ACC112 (cell line): Measurements from ENCODE around the gene MAP4.
"Not testable (repeated sequence)": the region's sequence is repeated elsewhere in the genome, so short reads cannot be mapped to it uniquely, and the experiment has no call there.

Experiments
- H2AFZ ChIP-seq: fragments of 200-600 bp; sonication (generic); one replicate; pipeline ENCODE4 v1.6.0; 2017; ENCODE audit warnings: antibody characterized with exemption, low read length; ENCODE audit not compliant: unreplicated experiment
- H3K27ac ChIP-seq: fragments of 200-600 bp; sonication (generic); 2 replicates; pipeline ENCODE4 v1.5.1; 2014; ENCODE audit warnings: low read depth, mild to moderate bottlenecking, antibody characterized with exemption, low read length, moderate library complexity
- H3K27me3 ChIP-seq: fragments of 200-600 bp; sonication (generic); 2 replicates; pipeline ENCODE4 v1.6.1; 2014; ENCODE audit warnings: mild to moderate bottlenecking, antibody characterized with exemption, low read length, moderate library complexity, mixed read lengths; ENCODE audit not compliant: insufficient read depth
- H3K36me3 ChIP-seq: fragments of 200-600 bp; sonication (generic); 2 replicates; pipeline ENCODE4 v1.6.1; 2016; ENCODE audit warnings: mild to moderate bottlenecking, antibody characterized with exemption, low read length, moderate library complexity, mixed read lengths; ENCODE audit not compliant: insufficient read depth
- H3K4me1 ChIP-seq: fragments of 200-600 bp; sonication (generic); one replicate; pipeline ENCODE4 v1.6.1; 2016; ENCODE audit warnings: low read length, mixed read lengths; ENCODE audit not compliant: insufficient read depth, unreplicated experiment, control insufficient read depth
- H3K4me3 ChIP-seq: fragments of 200-600 bp; sonication (generic); 2 replicates; pipeline ENCODE4 v1.5.1; 2014; ENCODE audit warnings: mild to moderate bottlenecking, low read depth, low read length
- H3K79me2 ChIP-seq: fragments of 200-600 bp; sonication (generic); one replicate; pipeline ENCODE4 v1.6.0; 2016; ENCODE audit warnings: low read length; ENCODE audit not compliant: control insufficient read depth, unreplicated experiment, insufficient read depth

The MAP4 gene

GRCh38 chr3:48016301-48016973 lies at the start of gene MAP4:
Gene MAP4 (minus strand): TSS chr3:48016416. CDS start chr3:47998860, 17,556 bp downstream.
- Histone ChIP-seq H3K27ac (peak within 1 kb of the TSS; percentile 48), H2AFZ (no peak within 1 kb of the TSS), H3K79me2 (peaks cover 79% of the 10 kb centered on the region), H3K4me3 (no peak within 1 kb of the TSS), H3K4me1 (peaks cover 56% of the 10 kb centered on the region), H3K27me3 (no peaks in the 10 kb centered on the region), H3K36me3 (no peaks in the 10 kb centered on the region)

GRCh38 chr3:48065035-48065434 lies 48.8 kb upstream of the MAP4 start:
- Histone ChIP-seq H3K36me3 (peaks cover 8% of the 10 kb centered on the region; the same call in 1 of the 2 replicates), H2AFZ (no peak overlapping the region), H3K27ac (peak overlapping the region; percentile 12), H3K27me3 (no peaks in the 10 kb centered on the region), H3K4me1 (peaks cover 35% of the 10 kb centered on the region), H3K79me2 (peaks cover 78% of the 10 kb centered on the region), H3K4me3 (no peak overlapping the region)

GRCh38 chr3:48064292-48064829 lies 48.1 kb upstream of the MAP4 start:
- Histone ChIP-seq H3K27me3 (no peaks in the 10 kb centered on the region), H2AFZ (no peak overlapping the region), H3K36me3 (peaks cover 8% of the 10 kb centered on the region; the same call in 1 of the 2 replicates), H3K27ac (peak overlapping the region; percentile 9), H3K4me1 (peaks cover 29% of the 10 kb centered on the region), H3K4me3 (peak overlapping the region; percentile 1; the same call in 1 of the 2 replicates), H3K79me2 (peaks cover 78% of the 10 kb centered on the region)

- H3K36me3 ChIP-seq: not testable (repeated sequence)
- H3K79me2 ChIP-seq: peaks cover 71% of the 10 kb centered on the region
- peaks cover 25% of the 10 kb centered on the region for H3K4me1 ChIP-seq
Observed at GRCh38 chr3:48061586-48061985, 45.4 kb upstream of the MAP4 start.

GRCh38 chr3:48058091-48058490 lies 41.9 kb upstream of the MAP4 start:
- peaks cover 54% of the 10 kb centered on the region for H3K79me2 ChIP-seq
- H3K36me3 ChIP-seq: peaks cover 3% of the 10 kb centered on the region; the same call in 1 of the 2 replicates
- peak overlapping the region; percentile 47 for H2AFZ ChIP-seq
- no peaks in the 10 kb centered on the region for H3K27me3 ChIP-seq
- H3K4me1 ChIP-seq: peaks cover 5% of the 10 kb centered on the region
- peak overlapping the region; percentile 40 for H3K4me3 ChIP-seq
- H3K27ac ChIP-seq: peak overlapping the region; percentile 35

More at GRCh38 chr3:48061586-48061985, 45.4 kb upstream of the MAP4 start:
- H3K27me3 ChIP-seq, H3K27ac ChIP-seq, H2AFZ ChIP-seq, H3K4me3 ChIP-seq: not testable (repeated sequence)

GRCh38 chr3:48057521-48057920 lies 41.3 kb upstream of the MAP4 start:
- no peak overlapping the region for H2AFZ ChIP-seq
- H3K27me3 ChIP-seq: no peaks in the 10 kb centered on the region
- no peaks in the 10 kb centered on the region for H3K36me3 ChIP-seq
- no peak overlapping the region for H3K4me3 ChIP-seq
- H3K27ac ChIP-seq: peak overlapping the region; percentile 35; the same call in 1 of the 2 replicates
- peaks cover 5% of the 10 kb centered on the region for H3K4me1 ChIP-seq
- peaks cover 55% of the 10 kb centered on the region for H3K79me2 ChIP-seq

- H3K79me2 ChIP-seq: peaks cover 71% of the 10 kb centered on the region
Observed at GRCh38 chr3:48047841-48048464, 31.7 kb upstream of the MAP4 start.

GRCh38 chr3:48042071-48042760 lies 26.0 kb upstream of the MAP4 start:
- Histone ChIP-seq H3K27ac (peak overlapping the region; percentile 40; the same call in 1 of the 2 replicates), H3K79me2 (peaks cover 73% of the 10 kb centered on the region), H3K36me3 (peaks cover 7% of the 10 kb centered on the region), H3K4me1 (peaks cover 29% of the 10 kb centered on the region), H3K4me3 (no peak overlapping the region), H2AFZ (no peak overlapping the region), H3K27me3 (no peaks in the 10 kb centered on the region)

More at GRCh38 chr3:48047841-48048464, 31.7 kb upstream of the MAP4 start:
- no peak overlapping the region for H3K27ac ChIP-seq
- no peaks in the 10 kb centered on the region for H3K27me3 ChIP-seq
- no peak overlapping the region for H3K4me3 ChIP-seq
- H3K36me3 ChIP-seq: peaks cover 18% of the 10 kb centered on the region
- H2AFZ ChIP-seq: no peak overlapping the region
- peaks cover 6% of the 10 kb centered on the region for H3K4me1 ChIP-seq

GRCh38 chr3:48039487-48040190 lies 23.4 kb upstream of the MAP4 start:
- Histone ChIP-seq H3K36me3 (no peaks in the 10 kb centered on the region), H2AFZ (no peak overlapping the region), H3K4me3 (peak overlapping the region; percentile 28; the same call in 1 of the 2 replicates), H3K27ac (peak overlapping the region; percentile 76), H3K4me1 (peaks cover 32% of the 10 kb centered on the region), H3K79me2 (peaks cover 78% of the 10 kb centered on the region), H3K27me3 (no peaks in the 10 kb centered on the region)

GRCh38 chr3:48038971-48039481 lies 22.8 kb upstream of the MAP4 start:
- Histone ChIP-seq H3K4me3 (peak overlapping the region; percentile 28; the same call in 1 of the 2 replicates), H3K79me2 (peaks cover 84% of the 10 kb centered on the region), H3K4me1 (peaks cover 38% of the 10 kb centered on the region)

More at GRCh38 chr3:48038971-48039481, 22.8 kb upstream of the MAP4 start:
- no peak overlapping the region for H2AFZ ChIP-seq
- H3K27ac ChIP-seq: peak overlapping the region; percentile 76
- H3K27me3 ChIP-seq: no peaks in the 10 kb centered on the region
- H3K36me3 ChIP-seq: no peaks in the 10 kb centered on the region
